ENCODE measurements around the gene KIF1B.
A peak's percentile ranks its signal among the peaks of the same experiment; 100 is the strongest.
"Not testable (repeated sequence)": the region's sequence is repeated elsewhere in the genome, so short reads cannot be mapped to it uniquely, and the experiment has no call there.

The KIF1B gene

DNA sequence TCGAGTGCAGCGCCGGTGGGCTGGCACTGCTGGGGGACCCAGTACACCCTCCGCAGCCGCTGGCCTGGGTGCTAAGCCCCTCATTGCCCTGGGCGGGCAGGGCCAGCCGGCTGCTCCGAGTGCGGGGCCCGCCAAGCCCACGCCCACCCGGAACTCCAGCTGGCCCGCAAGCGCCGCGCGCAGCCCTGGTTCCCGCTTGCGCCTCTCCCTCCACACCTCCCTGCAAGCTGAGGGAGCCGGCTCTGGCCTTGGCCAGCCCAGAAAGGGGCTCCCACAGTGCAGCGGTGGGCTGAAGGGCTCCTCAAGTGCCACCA lies 216.1 kb downstream of the KIF1B start:
- not testable (repeated sequence) for DNase-seq (ENCODE audit: low read depth)

DNA sequence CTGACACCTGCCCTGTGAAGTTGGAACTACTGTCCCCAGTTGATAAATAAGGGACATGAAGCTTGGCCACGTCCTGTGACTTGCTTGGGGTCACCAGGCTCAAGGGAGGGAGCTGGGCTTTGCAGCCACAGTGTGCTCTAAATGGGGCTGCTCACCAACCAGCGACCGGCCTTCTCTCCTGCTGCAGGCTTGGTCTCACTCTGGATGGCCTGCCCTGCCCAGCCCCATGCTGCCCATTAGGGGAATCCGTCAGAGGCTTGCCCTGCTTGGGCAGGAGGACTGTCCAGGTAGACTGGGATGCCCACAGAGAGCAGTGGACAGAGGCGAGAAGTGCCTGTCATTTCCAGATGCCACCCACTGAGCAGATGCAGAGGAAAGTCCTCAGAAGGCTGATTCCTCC lies 218.6 kb downstream of the KIF1B start:
- DNase-seq (ENCODE audit: low read depth): no peak

DNA sequence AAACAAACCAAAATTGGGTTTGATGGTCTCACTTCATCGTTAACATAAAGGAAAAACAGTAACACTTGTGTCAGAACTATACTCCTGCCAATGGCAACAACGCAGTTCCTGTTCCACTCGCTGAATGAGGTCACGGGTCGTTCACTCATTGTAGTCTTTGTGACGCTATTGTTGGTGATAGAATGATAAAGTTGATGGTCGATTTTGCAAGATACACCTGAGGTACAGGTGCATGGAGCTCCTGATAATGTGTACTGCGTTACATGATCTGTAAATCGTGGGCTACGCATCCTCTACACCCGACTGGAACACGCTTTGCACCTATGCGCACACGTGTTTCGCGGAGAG lies 219.5 kb downstream of the KIF1B start:
- DNase-seq (ENCODE audit: low read depth): no peak

DNA sequence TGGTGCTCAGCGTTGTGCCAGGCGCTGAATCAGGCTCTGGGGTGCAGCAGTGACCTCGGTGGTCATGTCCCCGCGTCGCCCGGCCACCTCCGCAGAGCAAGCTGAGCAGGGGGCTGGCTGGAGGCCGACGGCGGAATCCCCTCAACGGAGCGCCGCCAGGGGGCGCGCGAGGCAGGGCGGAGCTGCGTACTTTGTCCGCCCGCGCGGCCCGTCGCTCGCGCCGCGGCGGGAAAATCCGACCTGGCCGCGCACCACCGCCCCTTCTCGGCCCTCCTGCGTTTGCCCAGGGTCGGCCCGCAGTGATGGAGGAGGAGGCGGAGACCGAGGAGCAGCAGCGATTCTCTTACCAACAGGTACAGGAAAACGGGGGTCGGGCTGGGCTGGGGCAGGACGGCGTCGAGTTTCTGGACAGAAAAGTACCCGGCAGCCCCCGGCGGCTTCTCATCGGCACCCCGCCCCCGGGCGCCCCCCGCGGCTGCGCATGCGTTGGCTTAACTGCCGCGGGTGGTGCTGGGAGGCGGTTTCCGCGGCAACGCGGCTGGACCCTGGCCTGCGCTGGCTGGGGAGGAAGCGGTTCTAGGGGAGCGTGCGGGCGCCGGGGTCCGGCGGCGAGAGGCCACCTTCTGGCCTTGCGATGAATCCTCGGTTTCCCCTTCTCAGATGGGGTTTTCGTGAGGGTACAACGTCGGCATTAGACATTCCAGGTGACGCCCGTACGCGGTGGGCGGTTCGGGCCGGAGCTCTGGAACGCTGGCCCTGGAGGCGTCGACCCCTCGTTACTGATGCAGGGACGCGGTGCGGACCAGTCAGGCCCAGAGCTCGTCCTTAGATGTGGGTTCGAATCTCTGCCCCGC lies 220.1 kb downstream of the KIF1B start, which contains the start of gene CENPS:
Gene CENPS (plus strand): TSS at position 218 of the 854 bp plus-strand sequence. CDS start 85 bp downstream, at position 303.
- DNase-seq (ENCODE audit: low read depth): peak; percentile 71
